Ovary (tissue), 3 donors: ENCODE data around the gene SFXN1.

Experiments
- CTCF ChIP-seq, 3 donors: fragments of 450-650 bp in 2 of 3; fragments of 200-600 bp in 1 of 3; IDR thresholded peaks; one replicate each; pipeline versions ENCODE4 v1.5.1 to v1.8.0; 2016 to 2022; ENCODE audit warnings: antibody characterized with exemption in 3 of 3, mild to moderate bottlenecking in 1 of 3
- EP300 ChIP-seq: sonication (generic); formaldehyde crosslinking; IDR thresholded peaks from one replicate; pipeline ENCODE4 v1.6.1; 2017; ENCODE audit warnings: antibody characterized with exemption
- donor health status: DM: no; HTN: no; CAD: no.

GRCh38 chr5:175520873-175521272, 42.5 kb downstream of the SFXN1 start:
- TF ChIP-seq CTCF (IDR thresholded peaks at IDR 0.05) (no peak), EP300 (no peak)
